Breast epithelium (tissue), 3 donors: Measurements from ENCODE around the gene DDX31.

Experiments
- CTCF ChIP-seq, 3 donors: fragments of 450-650 bp; IDR thresholded peaks; one replicate each; pipeline ENCODE4 v1.5.1; 2016 to 2017; ENCODE audit warnings: antibody characterized with exemption in 3 of 3, mild to moderate bottlenecking in 3 of 3, moderate library complexity in 3 of 3
- POLR2A ChIP-seq: fragments of 450-650 bp; IDR thresholded peaks from one replicate; pipeline ENCODE4 v1.6.1; 2016; ENCODE audit warnings: antibody characterized with exemption, mild to moderate bottlenecking, moderate library complexity
- POLR2AphosphoS5 ChIP-seq, 3 donors: sonication (generic); formaldehyde crosslinking; IDR thresholded peaks; one replicate each; pipeline ENCODE4 v1.6.1; 2017; ENCODE audit warnings: antibody characterized with exemption in 3 of 3

GRCh38 chr9:132697230-132697629 lies 27.4 kb upstream of the DDX31 start:
- TF ChIP-seq CTCF (IDR thresholded peaks at IDR 0.05) (no peak), POLR2A (no peak), POLR2AphosphoS5 (IDR thresholded peaks at IDR 0.05) (no peak)
